A673 (cell line): ENCODE data around the gene RABGGTA. TPM values are rescaled to one million over a fixed set of nuclear protein-coding genes. Genes with fewer than 3 reads are reported as not detected.

Experiments
- BruUV-seq: library from RNA; stranded (reverse); fragments of 400-500 nt; replicated peaks from 2 replicates; lab custom pipeline; 2021; lab: Mats Ljungman, UMichigan
- CTCF ChIA-PET: fragments of 300-600 bp; sonication (Branson Sonifier 250); formaldehyde crosslinking; loops from one replicate; lab custom pipeline; 2022; ENCODE audit warnings: antibody characterized with exemption; lab: Charles Lee
- POLR2A ChIA-PET: fragments of 300-600 bp; sonication (Branson Sonifier 250); formaldehyde crosslinking; loops from one replicate; lab custom pipeline; 2022; ENCODE audit warnings: antibody characterized with exemption; ENCODE audit not compliant: low non-redundant PET; lab: Charles Lee
- DNase-seq: peaks from one replicate; pipeline ENCODE4 v3.0.0-alpha.2; 2015; ENCODE audit warnings: low spot score
- H3K27ac ChIP-seq: fragments of 200-600 bp; sonication (generic); 2 replicates; pipeline ENCODE4 v1.5.1; 2016; ENCODE audit warnings: mixed run types, low read depth, mild to moderate bottlenecking, mixed read lengths, antibody characterized with exemption, low read length; ENCODE audit not compliant: poor library complexity, severe bottlenecking
- H3K27me3 ChIP-seq: fragments of 200-600 bp; sonication (generic); replicated peaks from 2 replicates; pipeline ENCODE4 v1.6.1; 2017; ENCODE audit warnings: mixed run types, low read depth, mild to moderate bottlenecking, mixed read lengths, antibody characterized with exemption, low read length; ENCODE audit not compliant: insufficient read depth, poor library complexity
- H3K36me3 ChIP-seq: fragments of 200-600 bp; sonication (generic); 2 replicates; pipeline ENCODE4 v1.6.1; 2016; ENCODE audit warnings: mixed run types, mild to moderate bottlenecking, mixed read lengths, antibody characterized with exemption, low read length; ENCODE audit not compliant: insufficient read depth, poor library complexity, severe bottlenecking
- H3K4me1 ChIP-seq: fragments of 200-600 bp; sonication (generic); 2 replicates; pipeline ENCODE4 v1.6.1; 2017; ENCODE audit warnings: mixed run types, mild to moderate bottlenecking, mixed read lengths, antibody characterized with exemption, low read length; ENCODE audit not compliant: insufficient read depth, poor library complexity, severe bottlenecking
- H3K4me3 ChIP-seq: fragments of 200-600 bp; sonication (generic); 2 replicates; pipeline ENCODE4 v1.5.1; 2016; ENCODE audit warnings: low read depth, mixed run types, mild to moderate bottlenecking, mixed read lengths, low read length; ENCODE audit not compliant: poor library complexity, severe bottlenecking
- H3K9me3 ChIP-seq: fragments of 200-600 bp; sonication (generic); 2 replicates; pipeline ENCODE4 v1.6.1; 2016; ENCODE audit warnings: mixed run types, low read depth, mild to moderate bottlenecking, mixed read lengths, antibody characterized with exemption, low read length; ENCODE audit not compliant: poor library complexity, severe bottlenecking
- CTCF ChIP-seq: fragments of 300-800, 200-600 bp; sonication (generic); conservative IDR thresholded peaks from 2 replicates; pipeline ENCODE4 v1.5.1; 2017; ENCODE audit warnings: low read depth, mild to moderate bottlenecking, antibody characterized with exemption, low read length, moderate library complexity, mixed read lengths
- EZH2 ChIP-seq: fragments of 200-600 bp; sonication (generic); IDR thresholded peaks from 2 replicates; pipeline ENCODE4 v1.6.1; 2017; ENCODE audit warnings: borderline replicate concordance, low read depth, mild to moderate bottlenecking, mixed read lengths, antibody characterized with exemption, low read length; ENCODE audit not compliant: poor library complexity, severe bottlenecking
- intact Hi-C: fragments of 100-400 bp; cut with micrococcal nuclease; formaldehyde crosslinking; loops from one replicate; pipeline ENCODE4 v1.10.0; 2022; ENCODE audit not compliant: unreplicated experiment
- total RNA-seq: library from RNA; stranded (reverse); gene quantifications from 2 replicates; pipeline ENCODE4 v1.2.3, GENCODE V29; 2021

Gene RABGGTA
- total RNA-seq, 1 experiment from 2014 or later: 22.2 TPM

GRCh38 chr14:24280797-24281460 lies 9.5 kb upstream of the RABGGTA start:
- Histone ChIP-seq H3K4me1 (no peaks in the 10 kb centered on the region), H3K4me3 (no peak overlapping the region), H3K27me3 (no peaks in the 10 kb centered on the region), H3K36me3 (no peaks in the 10 kb centered on the region), H3K27ac (no peak overlapping the region), H3K9me3 (no peaks in the 10 kb centered on the region)
- CTCF ChIA-PET: interaction anchor here (0.5 kb wide), 1 partner anchor 285 kb away, joined by 4 read pairs; no protein-coding TSS in a partner anchor
- no peak for DNase-seq
- POLR2A ChIA-PET: no interaction called here
- intact Hi-C loops: no loop called here
- no peak for TF ChIP-seq EZH2
- no peak for TF ChIP-seq CTCF
- no TSS peak for BruUV-seq

GRCh38 chr14:24279301-24280186 lies 8.1 kb upstream of the RABGGTA start:
- no peak overlapping the region for H3K27ac ChIP-seq
- H3K4me1 ChIP-seq: no peaks in the 10 kb centered on the region
- POLR2A ChIA-PET: no interaction called here
- no TSS peak for BruUV-seq
- no peaks in the 10 kb centered on the region for H3K9me3 ChIP-seq
- CTCF ChIA-PET: interaction anchor here (1.0 kb wide), 2 partner anchors 9 to 17 kb away, joined by 3 to 4 read pairs; partner anchors contain the start of gene RABGGTA
- H3K36me3 ChIP-seq: no peaks in the 10 kb centered on the region
- TF ChIP-seq CTCF: peak; percentile 53
- TF ChIP-seq EZH2: no peak
- peak; percentile 48 for DNase-seq
- intact Hi-C loops: no loop called here
- H3K4me3 ChIP-seq: no peak overlapping the region
- H3K27me3 ChIP-seq: no peaks in the 10 kb centered on the region

- intact Hi-C loops: no loop called here
- POLR2A ChIA-PET: no interaction called here
Observed at GRCh38 chr14:24278424-24278823, 7.0 kb upstream of the RABGGTA start.

More at GRCh38 chr14:24278424-24278823, 7.0 kb upstream of the RABGGTA start:
- Histone ChIP-seq H3K9me3 (no peaks in the 10 kb centered on the region), H3K4me3 (no peak overlapping the region), H3K4me1 (no peaks in the 10 kb centered on the region), H3K27ac (no peak overlapping the region), H3K36me3 (no peaks in the 10 kb centered on the region), H3K27me3 (no peaks in the 10 kb centered on the region)
- TF ChIP-seq CTCF: no peak
- TF ChIP-seq EZH2: no peak
- no TSS peak for BruUV-seq
- CTCF ChIA-PET: no interaction called here
- DNase-seq: no peak
